Spleen (tissue), 11 donors: Measurements from ENCODE around the gene TNFSF4. TPM values are rescaled to one million over a fixed set of nuclear protein-coding genes. Genes with fewer than 3 reads are reported as not detected.
"Not testable (repeated sequence)": the region's sequence is repeated elsewhere in the genome, so short reads cannot be mapped to it uniquely, and the experiment has no call there.

Experiments
- DNase-seq: peaks from one replicate; pipeline ENCODE4 v3.0.0-alpha.2; 2020
- H3K27ac ChIP-seq, 8 donors: fragments of 200-600 bp; sonication (generic) in 7 of 8; 1 replicate in 4 of 8; 2 replicates in 4 of 8; pipeline versions ENCODE4 v1.5.0 to v1.8.0; 2016 to 2021; ENCODE audit warnings: inconsistent platforms in 4 of 8, mild to moderate bottlenecking in 4 of 8, moderate library complexity in 1 of 8
- H3K27me3 ChIP-seq, 7 donors: fragments of 200-600 bp; sonication (generic) in 6 of 7; replicated peaks in 1 of 7; 1 replicate in 4 of 7; 2 replicates in 3 of 7; pipeline versions ENCODE4 v1.5.0 to v1.8.0; 2016 to 2021; ENCODE audit warnings: inconsistent platforms in 3 of 7, mild to moderate bottlenecking in 1 of 7
- H3K36me3 ChIP-seq, 6 donors: fragments of 200-600 bp; sonication (generic) in 5 of 6; 1 replicate in 4 of 6; 2 replicates in 2 of 6; pipeline versions ENCODE4 v1.5.0 to v1.8.0; 2016 to 2021; ENCODE audit warnings: inconsistent platforms in 2 of 6
- H3K4me1 ChIP-seq, 6 donors: fragments of 200-600 bp; sonication (generic) in 5 of 6; 1 replicate in 3 of 6; 2 replicates in 3 of 6; pipeline versions ENCODE4 v1.5.0 to v1.8.0; 2016 to 2021; ENCODE audit warnings: inconsistent platforms in 3 of 6
- H3K4me3 ChIP-seq, 8 donors: fragments of 200-600 bp; sonication (generic) in 7 of 8; 1 replicate in 4 of 8; 2 replicates in 4 of 8; pipeline versions ENCODE4 v1.5.0 to v1.8.0; 2016 to 2021; ENCODE audit warnings: inconsistent platforms in 4 of 8, mild to moderate bottlenecking in 4 of 8, moderate library complexity in 2 of 8
- H3K9me3 ChIP-seq, 8 donors: fragments of 200-600 bp; sonication (generic) in 7 of 8; 1 replicate in 4 of 8; 2 replicates in 4 of 8; pipeline versions ENCODE4 v1.5.0 to v1.8.0; 2016 to 2021; ENCODE audit warnings: inconsistent platforms in 4 of 8
- POLR2A ChIP-seq, 3 donors: fragments of 450-650 bp; IDR thresholded peaks; one replicate each; pipeline ENCODE4 v1.5.1; 2017; ENCODE audit warnings: antibody characterized with exemption in 3 of 3, mild to moderate bottlenecking in 1 of 3
- POLR2AphosphoS5 ChIP-seq, 3 donors: sonication (generic); formaldehyde crosslinking; IDR thresholded peaks; one replicate each; pipeline ENCODE4 v1.5.1; 2017; ENCODE audit warnings: antibody characterized with exemption in 3 of 3
- WGBS, 5 donors: extraction: QIAGEN DNeasy Blood & Tissue Kit in 3 of 5; methylation state at CpG; one replicate each; pipeline versions ENCODE4 v1.1.5 to v1.1.7; 2013 to 2018; 5-methylcytosine and 5-hydroxymethylcytosine counted together
- intact Hi-C: fragments of 100-400 bp; cut with DNase I; formaldehyde crosslinking; loops from one replicate; pipeline ENCODE4 v1.15.0; 2023; ENCODE audit warnings: low total_unique reads
- polyA plus RNA-seq, 3 donors: library from polyadenylated mRNA; stranded (reverse); fragments of 200-250 nt; gene quantifications; one replicate each; pipeline ENCODE4 v1.2.1, GENCODE V29; 2013
- total RNA-seq, 7 donors: library from RNA; depleted of rRNA in 3 of 7; stranded (reverse); fragments of >200 nt in 3 of 7; fragmentation: NEBNext Ultra II Directional in 4 of 7; extraction: Animal tissue kit (Norgen Biotek cat#: 25700) in 4 of 7; gene quantifications; one replicate each; pipeline versions ENCODE4 v1.1.0 to v1.2.1, GENCODE V29; 2016 to 2021
- TF ChIP-seq, protein P1 (sequence below), 11 experiments: fragments of 200-600 bp in 7 of 11; fragments of 450-650 bp in 4 of 11; sonication (generic) in 4 of 11; IDR thresholded peaks in 8 of 11; conservative IDR thresholded peaks in 3 of 11; 1 replicate in 7 of 11; 2 replicates in 4 of 11; pipeline versions ENCODE4 v1.4.0 to v1.8.0; 2016 to 2021; ENCODE audit warnings: antibody characterized with exemption in 11 of 11, inconsistent platforms in 4 of 11, mild to moderate bottlenecking in 1 of 11
- donor health status: healthy with polysubstance abuse.
- donor health status: DM: no; HTN: no; CAD: no; lungs with moderate emphysema.
- donor health status: DM: no; HTN: no; CAD: no.
- donor health status: Bipolar disorder and iron deficiency.
- donor health status: healthy.
- donor health status: DM: no; HTN: no; CAD: no.
- donor health status: DM: yes; HTN: yes; CAD: no.

TNFSF4 gene
- total and polyA plus RNA-seq, 10 donors = 1.4 to 11.0 (median 4.8) TPM

- peaks cover 0 to 38% (median 25%) of the 10 kb centered on the region in 8 donors for H3K9me3 ChIP-seq
- H3K36me3 ChIP-seq = no peaks in the 10 kb centered on the region
- no peak for TF ChIP-seq POLR2A (IDR thresholded peaks at IDR 0.05)
- no peak for TF ChIP-seq POLR2AphosphoS5 (IDR thresholded peaks at IDR 0.05)
- TF ChIP-seq, protein P1, sequence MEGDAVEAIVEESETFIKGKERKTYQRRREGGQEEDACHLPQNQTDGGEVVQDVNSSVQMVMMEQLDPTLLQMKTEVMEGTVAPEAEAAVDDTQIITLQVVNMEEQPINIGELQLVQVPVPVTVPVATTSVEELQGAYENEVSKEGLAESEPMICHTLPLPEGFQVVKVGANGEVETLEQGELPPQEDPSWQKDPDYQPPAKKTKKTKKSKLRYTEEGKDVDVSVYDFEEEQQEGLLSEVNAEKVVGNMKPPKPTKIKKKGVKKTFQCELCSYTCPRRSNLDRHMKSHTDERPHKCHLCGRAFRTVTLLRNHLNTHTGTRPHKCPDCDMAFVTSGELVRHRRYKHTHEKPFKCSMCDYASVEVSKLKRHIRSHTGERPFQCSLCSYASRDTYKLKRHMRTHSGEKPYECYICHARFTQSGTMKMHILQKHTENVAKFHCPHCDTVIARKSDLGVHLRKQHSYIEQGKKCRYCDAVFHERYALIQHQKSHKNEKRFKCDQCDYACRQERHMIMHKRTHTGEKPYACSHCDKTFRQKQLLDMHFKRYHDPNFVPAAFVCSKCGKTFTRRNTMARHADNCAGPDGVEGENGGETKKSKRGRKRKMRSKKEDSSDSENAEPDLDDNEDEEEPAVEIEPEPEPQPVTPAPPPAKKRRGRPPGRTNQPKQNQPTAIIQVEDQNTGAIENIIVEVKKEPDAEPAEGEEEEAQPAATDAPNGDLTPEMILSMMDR (IDR thresholded peaks at IDR 0.05 in 8 of 11, conservative IDR thresholded peaks at IDR 0.05 in 3 of 11) = no peak
- H3K27ac ChIP-seq = no peak overlapping the region
- H3K27me3 ChIP-seq = no peaks in the 10 kb centered on the region
- H3K4me1 ChIP-seq = peaks cover 0 to 5% (median 0%) of the 10 kb centered on the region in 6 donors
- WGBS, 5 donors = 59 to 74% (median 67%) methylated on average over 6 of the region's 6 CpGs
- no peak overlapping the region for H3K4me3 ChIP-seq
- DNase-seq = no peak
- intact Hi-C loops = no loop called here
Observed at GRCh38 chr1:173241528-173242347, 34.6 kb upstream of the TNFSF4 start.

GRCh38 chr1:173240609-173241008 lies 33.5 kb upstream of the TNFSF4 start:
- Histone ChIP-seq H3K4me1 (peaks cover 0 to 5% (median 0%) of the 10 kb centered on the region in 6 donors), H3K9me3 (peaks cover 0 to 38% (median 25%) of the 10 kb centered on the region in 8 donors), H3K36me3 (no peaks in the 10 kb centered on the region), H3K27ac (no peak overlapping the region), H3K27me3 (no peaks in the 10 kb centered on the region), H3K4me3 (no peak overlapping the region)
- no peak for TF ChIP-seq POLR2AphosphoS5 (IDR thresholded peaks at IDR 0.05)
- TF ChIP-seq, protein P1 (IDR thresholded peaks at IDR 0.05 in 8 of 11, conservative IDR thresholded peaks at IDR 0.05 in 3 of 11) = no peak
- TF ChIP-seq POLR2A (IDR thresholded peaks at IDR 0.05) = no peak
- no peak for DNase-seq
- intact Hi-C loops = no loop called here

DNA sequence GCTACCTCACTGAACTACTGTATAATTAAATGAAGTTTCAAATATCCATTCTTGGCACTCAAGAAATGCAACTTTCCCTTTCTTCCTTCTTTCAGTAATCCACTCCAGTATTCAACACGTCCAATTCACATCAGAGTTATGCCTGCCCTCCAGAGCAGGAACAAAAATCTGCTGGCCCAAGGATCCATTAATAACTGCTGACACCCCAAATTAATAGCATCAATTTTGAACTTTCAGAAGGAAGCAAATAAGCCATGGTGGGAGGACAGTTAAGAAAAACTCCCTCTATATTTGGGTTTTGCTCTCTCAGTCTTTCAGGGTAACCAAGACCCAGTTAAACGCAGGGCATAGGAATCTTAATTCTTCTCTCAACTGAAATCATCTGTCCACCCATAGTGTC lies 31.9 kb upstream of the TNFSF4 start:
- peaks cover 0 to 5% (median 0%) of the 10 kb centered on the region in 6 donors for H3K4me1 ChIP-seq
- TF ChIP-seq POLR2A (IDR thresholded peaks at IDR 0.05) = no peak
- TF ChIP-seq POLR2AphosphoS5 (IDR thresholded peaks at IDR 0.05) = no peak
- TF ChIP-seq, protein P1 (IDR thresholded peaks at IDR 0.05 in 8 of 11, conservative IDR thresholded peaks at IDR 0.05 in 3 of 11) = no peak
- no peak for DNase-seq
- intact Hi-C loops = no loop called here
- H3K9me3 ChIP-seq = peaks cover 0 to 43% (median 27%) of the 10 kb centered on the region in 8 donors
- no peak overlapping the region for H3K27ac ChIP-seq
- H3K27me3 ChIP-seq = no peaks in the 10 kb centered on the region
- no peaks in the 10 kb centered on the region for H3K36me3 ChIP-seq
- no peak overlapping the region for H3K4me3 ChIP-seq
- WGBS, 5 donors = 91 to 96% (median 93%) methylated on average over 2 of the region's 2 CpGs

GRCh38 chr1:173234899-173235298 lies 27.8 kb upstream of the TNFSF4 start:
- no peaks in the 10 kb centered on the region for H3K4me1 ChIP-seq
- WGBS, 5 donors = 91 to 94% (median 92%) methylated on average over 4 of the region's 4 CpGs
- H3K27ac ChIP-seq = no peak overlapping the region
- intact Hi-C loops = no loop called here
- peaks cover 0 to 9% (median 4%) of the 10 kb centered on the region in 8 donors for H3K9me3 ChIP-seq
- DNase-seq = no peak
- TF ChIP-seq, protein P1 (IDR thresholded peaks at IDR 0.05 in 8 of 11, conservative IDR thresholded peaks at IDR 0.05 in 3 of 11) = no peak
- TF ChIP-seq POLR2A (IDR thresholded peaks at IDR 0.05) (no peak), POLR2AphosphoS5 (IDR thresholded peaks at IDR 0.05) (no peak)
- no peak overlapping the region for H3K4me3 ChIP-seq
- H3K27me3 ChIP-seq = no peaks in the 10 kb centered on the region
- H3K36me3 ChIP-seq = no peaks in the 10 kb centered on the region

DNA sequence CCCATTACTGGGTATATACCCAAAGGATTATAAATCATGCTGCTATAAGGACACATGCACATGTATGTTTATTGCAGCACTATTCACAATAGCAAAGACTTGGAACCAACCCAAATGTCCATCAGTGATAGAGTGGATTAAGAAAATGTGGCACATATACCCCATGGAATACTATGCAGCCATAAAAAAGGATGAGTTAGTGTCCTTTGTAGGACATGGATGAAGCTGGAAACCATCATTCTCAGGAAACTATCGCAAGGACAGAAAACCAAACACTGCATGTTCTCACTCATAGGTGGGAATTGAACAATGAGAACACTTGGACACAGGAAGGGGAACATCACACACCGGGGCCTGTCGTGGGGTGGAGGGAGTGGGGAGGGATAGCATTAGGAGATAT lies 27.3 kb upstream of the TNFSF4 start:
- H3K27me3 ChIP-seq, H3K27ac ChIP-seq, H3K36me3 ChIP-seq, H3K4me1 ChIP-seq, intact Hi-C loops, DNase-seq, H3K4me3 ChIP-seq: not testable (repeated sequence)
- WGBS, 5 donors = 84 to 94% (median 90%) methylated on average over 1 to 3 of the region's 3 CpGs
- H3K9me3 ChIP-seq = peaks cover 0 to 13% (median 2%) of the 10 kb centered on the region in 8 donors

DNA sequence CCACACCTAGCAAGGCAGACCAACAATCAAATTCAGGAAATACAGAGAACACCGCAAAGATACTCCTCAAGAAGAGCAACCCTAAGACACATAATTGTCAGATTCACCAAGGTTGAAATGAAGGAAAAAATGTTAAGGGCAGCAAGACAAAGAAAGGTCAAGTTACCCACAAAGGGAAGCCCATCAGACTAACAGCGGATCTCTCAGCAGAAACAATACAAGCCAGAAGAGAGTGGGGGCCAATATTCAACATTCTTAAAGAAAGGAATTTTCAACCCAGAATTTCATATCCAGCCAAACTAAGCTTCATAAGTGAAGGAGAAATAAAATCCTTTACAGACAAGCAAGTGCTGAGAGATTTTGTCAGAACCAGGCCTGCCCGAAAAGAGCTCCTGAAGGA lies 21.9 kb upstream of the TNFSF4 start:
- H3K4me3 ChIP-seq, H3K27ac ChIP-seq, H3K4me1 ChIP-seq, H3K27me3 ChIP-seq, H3K36me3 ChIP-seq, DNase-seq, intact Hi-C loops: not testable (repeated sequence)
- 93 to 100% (median 95%) methylated on average over 3 of the region's 3 CpGs for WGBS, 5 donors
- peaks cover 0 to 24% (median 5%) of the 10 kb centered on the region in 8 donors for H3K9me3 ChIP-seq
